ENCODE data around the gene ZGPAT.
A peak's percentile ranks its signal among the peaks of the same experiment; 100 is the strongest.
"Not testable (repeated sequence)": the region's sequence is repeated elsewhere in the genome, so short reads cannot be mapped to it uniquely, and the experiment has no call there.

Gene ZGPAT

GRCh38 chr20:63767456-63767855 is 59.6 kb downstream of the ZGPAT start:
- DNase-seq: no peak

- no peak for DNase-seq
These were observed 60.0 kb downstream of the ZGPAT start for GRCh38 chr20:63767886-63768285.

GRCh38 chr20:63768591-63769515 is 61.0 kb downstream of the ZGPAT start:
- DNase-seq: no peak

GRCh38 chr20:63769891-63770474 is 62.1 kb downstream of the ZGPAT start:
- DNase-seq: no peak

- no peak for DNase-seq
These were observed 63.3 kb downstream of the ZGPAT start for GRCh38 chr20:63771046-63771707.

GRCh38 chr20:63772781-63773518 is 65.1 kb downstream of the ZGPAT start:
- no peak for DNase-seq

- no peak for DNase-seq
These were observed 65.9 kb downstream of the ZGPAT start for GRCh38 chr20:63773571-63774241.

- no peak for DNase-seq
These were observed 66.5 kb downstream of the ZGPAT start for GRCh38 chr20:63774306-63774705.

GRCh38 chr20:63775096-63775978 is 67.5 kb downstream of the ZGPAT start:
- DNase-seq: no peak

- DNase-seq: not testable (repeated sequence)
These were observed 69.0 kb downstream of the ZGPAT start for GRCh38 chr20:63776875-63777274.

GRCh38 chr20:63777614-63778013 is 69.8 kb downstream of the ZGPAT start:
- DNase-seq: no peak

- no peak for DNase-seq
These were observed 70.4 kb downstream of the ZGPAT start for GRCh38 chr20:63778034-63778752.

- no peak for DNase-seq
These were observed 71.0 kb downstream of the ZGPAT start for GRCh38 chr20:63778857-63779256.

GRCh38 chr20:63781181-63781580 is 73.3 kb downstream of the ZGPAT start:
- DNase-seq: no peak

- DNase-seq: peak; percentile 85
These were observed 74.2 kb downstream of the ZGPAT start for GRCh38 chr20:63782051-63782471.

- DNase-seq: peak; percentile 4
These were observed 74.7 kb downstream of the ZGPAT start for GRCh38 chr20:63782521-63782971.

- DNase-seq: no peak
These were observed 76.1 kb downstream of the ZGPAT start for GRCh38 chr20:63783970-63784369.

- DNase-seq: no peak
These were observed 77.9 kb downstream of the ZGPAT start for GRCh38 chr20:63785691-63786131.
